GM19035 (cell line): ENCODE results near the gene SIX3.

Source experiments
- ATAC-seq: cut with Tn5 transposase; IDR thresholded peaks from one replicate; pipeline ENCODE4 v1.9.1; 2021; ENCODE audit not compliant: unreplicated experiment

Gene SIX3

DNA sequence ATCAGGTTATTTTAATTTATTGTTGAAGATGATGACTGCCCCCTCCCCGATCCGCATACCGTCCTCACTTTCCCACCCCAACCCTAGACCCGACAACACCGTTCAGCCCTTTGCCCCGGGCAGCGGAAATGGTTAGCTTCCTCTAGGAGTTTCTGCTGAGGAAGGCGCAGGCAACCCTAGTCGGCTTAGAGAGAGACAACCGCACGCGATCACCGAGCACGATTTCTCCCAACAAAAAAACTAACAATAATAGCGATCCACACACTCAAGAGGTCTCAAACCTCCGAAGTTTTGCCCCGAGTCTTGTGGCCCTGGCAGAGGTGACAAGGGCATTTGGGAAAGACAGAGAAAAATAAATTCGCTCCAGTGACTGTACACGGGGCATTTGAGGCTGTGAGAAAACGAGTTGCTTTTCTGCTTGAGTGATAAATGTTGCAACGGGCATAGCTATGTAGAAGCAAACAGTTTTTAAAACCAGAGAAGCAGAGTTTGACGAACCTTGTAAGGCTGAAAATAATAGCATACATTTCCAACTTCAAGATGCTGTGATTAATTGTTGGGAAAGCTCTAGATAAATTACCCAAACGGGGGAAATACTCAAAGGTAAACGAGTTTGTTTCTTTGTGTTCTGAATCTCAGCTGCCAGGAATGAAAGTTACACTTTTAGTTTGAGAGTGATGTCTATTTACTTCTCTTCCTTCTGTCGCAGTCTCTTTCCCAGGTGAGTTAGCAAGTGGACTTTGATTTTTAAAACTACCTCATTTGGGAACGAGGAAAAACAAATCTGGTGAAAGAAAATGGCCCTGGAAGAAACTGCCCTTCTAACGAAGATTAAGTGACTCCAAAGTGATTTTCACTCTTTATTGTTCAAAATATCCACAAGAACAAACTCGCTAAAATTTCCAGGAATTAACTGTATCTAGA lies 11.0 kb upstream of the SIX3 start:
- no peak for ATAC-seq

DNA sequence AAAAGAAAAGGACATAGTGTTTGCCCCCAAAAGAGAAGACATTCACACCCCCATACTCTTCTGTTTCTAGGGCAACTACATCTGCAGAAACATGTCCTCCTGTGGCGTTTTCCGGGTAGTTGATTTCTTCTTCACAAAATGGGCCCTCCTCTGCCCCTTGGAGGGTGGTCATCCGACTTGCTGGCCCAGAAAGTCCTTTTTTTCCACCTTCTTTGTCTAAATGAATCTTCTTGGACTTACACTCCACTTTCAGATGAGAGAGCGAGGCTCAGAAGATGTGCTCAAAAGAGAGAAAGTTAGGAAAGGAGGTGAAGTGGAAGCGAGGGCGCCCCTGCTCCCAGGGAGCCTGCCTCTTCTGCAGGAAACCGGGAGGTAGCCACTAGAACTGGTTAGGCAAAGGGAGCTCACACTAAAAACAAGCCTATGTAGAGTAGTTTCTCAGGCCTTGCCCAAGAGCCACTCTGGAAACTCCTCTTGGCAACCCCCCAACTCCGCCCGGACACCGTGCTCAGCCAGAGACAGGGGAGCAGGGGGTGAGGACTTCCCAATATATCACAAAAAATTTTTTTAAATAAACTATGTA lies 10.2 kb upstream of the SIX3 start:
- ATAC-seq: no peak

DNA sequence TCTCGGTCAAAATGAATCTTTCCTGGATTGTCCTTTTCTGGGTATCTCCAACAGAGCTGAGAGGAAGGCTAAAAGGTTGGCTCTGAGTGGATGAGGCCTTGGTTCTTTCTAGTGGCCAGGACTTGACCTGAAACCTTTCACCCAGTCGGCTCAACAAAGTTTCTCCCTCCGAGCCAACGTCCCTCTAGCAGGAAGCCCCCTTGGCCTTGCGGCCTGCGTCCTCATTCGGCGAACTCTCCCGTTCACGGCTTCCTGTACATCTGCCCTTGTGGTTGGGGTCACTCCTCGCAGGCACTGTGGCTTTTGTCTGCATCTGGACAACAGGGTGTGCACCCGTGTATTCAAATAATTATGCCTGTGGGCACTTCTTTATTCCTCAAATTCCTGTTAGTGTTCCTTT lies 9.4 kb upstream of the SIX3 start:
- no peak for ATAC-seq

DNA sequence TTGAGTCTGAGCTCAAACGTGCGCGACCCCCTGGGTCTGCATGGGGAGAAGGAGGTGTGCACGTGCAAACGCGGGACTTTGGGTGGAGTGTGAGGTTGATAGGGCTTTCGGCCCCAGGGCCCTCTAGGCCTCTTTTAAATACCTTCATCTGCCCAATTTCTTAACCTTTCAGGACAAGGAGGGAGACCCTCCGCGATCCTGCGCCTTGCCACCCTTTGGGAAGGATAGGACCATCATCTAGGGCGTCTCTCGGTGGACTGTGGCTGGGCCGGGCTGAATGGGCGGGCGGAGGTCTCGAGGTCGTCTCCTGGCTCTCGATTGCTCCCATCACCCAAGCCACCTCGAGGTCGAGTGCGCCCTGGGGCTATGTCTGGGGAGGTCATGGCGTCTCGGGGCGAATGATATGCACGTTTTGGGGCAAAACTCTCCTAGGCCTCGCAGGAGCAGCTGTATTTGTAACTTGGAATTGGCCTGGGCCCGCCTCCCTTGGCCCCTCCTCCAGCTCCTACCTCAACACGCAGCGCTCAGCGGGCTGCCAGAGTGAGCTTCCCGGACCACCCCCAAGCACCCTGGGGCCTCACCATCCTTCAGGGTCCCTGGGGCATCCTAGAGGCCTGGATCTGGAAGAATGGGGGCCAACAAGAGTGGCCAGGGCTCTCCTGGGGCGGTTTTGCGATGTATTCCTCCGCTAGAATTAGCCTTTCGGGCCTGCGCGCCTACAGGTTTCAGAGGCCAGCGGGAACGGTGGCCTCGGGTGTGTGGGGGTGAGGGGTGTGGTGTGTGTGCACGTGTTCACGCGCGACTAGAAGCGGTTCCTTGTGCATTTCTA lies 8.7 kb upstream of the SIX3 start:
- ATAC-seq: no peak

DNA sequence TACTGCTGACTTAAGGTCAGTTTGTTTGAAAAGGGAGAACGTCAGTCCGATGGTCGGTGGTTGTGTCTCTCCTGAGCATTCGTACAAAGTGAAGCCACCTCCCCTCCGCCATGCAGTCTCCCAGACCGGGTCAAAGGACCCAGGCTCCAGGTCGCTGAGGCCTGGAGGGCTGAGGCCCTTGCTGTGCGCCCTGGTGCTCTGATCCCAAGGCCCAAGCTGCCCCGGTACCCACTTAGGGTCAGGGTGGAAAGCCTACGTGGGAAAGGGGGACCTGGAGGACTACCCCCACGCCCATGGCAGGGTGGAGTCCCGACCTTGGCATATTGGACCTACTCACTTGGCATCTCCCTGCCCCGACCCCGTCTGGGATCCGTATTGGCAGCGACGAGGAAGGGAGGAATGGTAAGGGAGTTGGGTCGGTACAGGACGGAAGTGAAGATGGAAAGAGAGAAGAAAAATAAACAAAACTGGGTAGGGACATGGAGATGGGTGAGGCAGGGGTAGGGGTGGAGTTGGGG lies 8.0 kb upstream of the SIX3 start:
- no peak for ATAC-seq

DNA sequence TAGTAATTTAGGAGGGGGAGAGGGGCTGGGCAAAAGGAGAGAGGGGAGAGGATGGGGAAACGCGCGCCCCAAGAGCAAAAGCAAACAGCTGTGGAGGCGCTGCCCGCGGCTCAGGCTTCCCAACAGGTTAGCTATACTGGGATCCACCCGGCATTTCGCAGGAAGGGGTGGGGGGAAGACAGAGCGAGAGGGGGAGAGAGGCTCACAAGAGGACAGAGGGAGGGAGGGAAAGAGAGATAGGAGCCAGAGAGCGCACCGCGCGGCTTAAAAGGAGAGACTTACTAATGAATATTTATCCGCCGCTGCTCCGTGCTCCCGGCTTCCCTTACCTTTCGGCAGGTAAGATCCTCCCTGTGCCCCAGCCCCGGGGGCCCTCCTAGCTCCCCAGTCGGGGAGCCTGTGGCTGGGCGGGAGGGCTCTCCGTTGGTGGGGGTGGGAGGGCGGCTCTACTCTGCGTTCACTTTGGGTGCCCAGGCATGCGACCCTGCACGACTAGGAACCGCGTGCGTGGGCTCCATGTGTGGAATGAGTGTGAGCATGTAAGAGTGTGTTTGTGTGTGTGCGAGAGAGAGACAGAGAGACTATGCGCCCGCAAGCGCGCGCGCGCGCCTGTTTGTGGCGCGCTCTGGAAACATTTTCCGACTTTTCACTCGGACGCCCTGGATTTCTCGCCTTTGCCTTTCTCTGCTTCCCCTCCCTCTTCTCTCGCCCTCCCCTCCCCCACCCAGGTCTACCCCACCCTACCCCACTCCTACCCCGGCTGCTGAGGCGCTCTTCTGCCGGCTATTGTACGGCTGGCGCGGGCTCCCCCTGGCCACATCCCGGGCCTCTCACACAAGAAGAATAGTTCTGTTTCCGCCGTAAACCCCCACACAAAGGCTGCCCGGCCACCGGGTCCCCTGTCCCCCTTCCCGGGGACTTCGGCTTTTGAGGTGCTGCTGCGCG lies 7.2 kb upstream of the SIX3 start:
- ATAC-seq: no peak

DNA sequence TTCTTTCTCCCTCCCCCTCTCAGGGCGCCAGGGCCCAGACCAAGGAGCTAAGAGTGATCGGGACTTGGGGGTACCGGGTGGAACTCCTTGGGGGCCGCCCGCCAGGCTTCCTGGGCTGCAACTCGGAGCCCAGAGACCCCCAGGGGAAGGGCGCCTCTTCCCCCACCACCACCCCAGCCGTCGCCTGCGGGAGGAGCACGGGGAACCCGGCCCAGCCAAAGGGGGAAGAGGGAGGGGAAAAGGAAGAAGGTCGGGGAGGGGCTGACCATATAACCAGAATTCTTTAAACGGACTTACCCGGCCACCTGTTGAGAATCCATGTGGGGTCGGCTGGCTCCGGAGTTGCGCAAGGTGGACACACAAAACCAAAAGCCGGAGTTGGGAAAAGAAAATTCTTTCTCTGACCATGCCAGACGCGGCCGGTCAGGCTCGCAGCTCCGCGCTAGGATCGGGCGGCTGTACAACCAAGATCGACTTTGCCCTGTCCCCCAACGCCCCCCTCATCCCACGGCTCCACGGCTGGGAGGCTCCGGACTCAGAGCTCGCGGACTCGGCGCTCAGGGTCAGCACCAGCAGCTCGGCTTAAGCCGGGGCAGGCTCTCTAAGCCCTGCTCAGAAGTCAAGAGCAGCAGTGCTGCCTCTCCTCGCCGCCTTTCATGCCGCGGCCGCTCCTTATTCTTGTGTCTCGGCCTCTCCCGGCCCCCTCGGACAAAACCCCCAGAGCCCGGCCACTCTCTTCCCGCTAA lies 6.3 kb upstream of the SIX3 start:
- ATAC-seq: no peak

DNA sequence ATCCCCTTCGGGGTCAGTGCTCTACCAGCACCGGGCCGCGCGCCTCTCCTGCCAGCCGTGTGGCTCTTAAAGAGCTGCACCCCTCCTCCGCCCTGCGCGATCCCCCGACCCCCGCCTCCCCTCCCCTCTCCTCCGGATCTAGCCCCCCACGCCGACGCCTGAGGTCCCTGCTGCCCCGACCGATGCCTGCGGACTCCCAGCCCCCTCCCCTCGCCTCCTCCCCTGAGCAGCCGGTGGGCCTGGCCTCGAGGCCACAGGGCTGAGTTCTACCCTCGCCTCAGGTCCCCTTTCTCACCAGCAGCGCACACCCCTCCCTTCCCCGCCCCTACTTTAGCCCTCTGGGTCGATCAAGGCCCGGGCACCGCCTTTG lies 5.8 kb upstream of the SIX3 start:
- no peak for ATAC-seq

DNA sequence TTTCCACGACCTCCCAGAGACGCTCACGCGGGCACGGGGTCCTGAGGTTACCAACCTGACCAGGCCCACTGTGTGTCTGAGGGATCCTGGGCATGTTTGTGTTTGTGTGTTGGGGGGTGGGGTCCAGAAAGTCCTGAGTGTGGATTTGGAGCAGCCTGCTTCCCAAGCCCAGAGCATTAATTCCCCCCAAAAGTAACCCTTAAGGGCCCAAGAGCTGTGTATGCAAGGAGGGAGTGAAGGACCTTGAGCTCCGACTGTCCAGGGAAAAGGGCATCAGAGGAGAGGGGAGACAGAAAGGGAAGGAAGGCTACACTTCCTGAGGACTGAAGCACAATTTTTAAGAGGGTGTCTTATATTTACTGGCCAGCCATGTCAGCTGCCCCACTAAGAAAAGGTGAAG lies 5.2 kb upstream of the SIX3 start:
- ATAC-seq: no peak

DNA sequence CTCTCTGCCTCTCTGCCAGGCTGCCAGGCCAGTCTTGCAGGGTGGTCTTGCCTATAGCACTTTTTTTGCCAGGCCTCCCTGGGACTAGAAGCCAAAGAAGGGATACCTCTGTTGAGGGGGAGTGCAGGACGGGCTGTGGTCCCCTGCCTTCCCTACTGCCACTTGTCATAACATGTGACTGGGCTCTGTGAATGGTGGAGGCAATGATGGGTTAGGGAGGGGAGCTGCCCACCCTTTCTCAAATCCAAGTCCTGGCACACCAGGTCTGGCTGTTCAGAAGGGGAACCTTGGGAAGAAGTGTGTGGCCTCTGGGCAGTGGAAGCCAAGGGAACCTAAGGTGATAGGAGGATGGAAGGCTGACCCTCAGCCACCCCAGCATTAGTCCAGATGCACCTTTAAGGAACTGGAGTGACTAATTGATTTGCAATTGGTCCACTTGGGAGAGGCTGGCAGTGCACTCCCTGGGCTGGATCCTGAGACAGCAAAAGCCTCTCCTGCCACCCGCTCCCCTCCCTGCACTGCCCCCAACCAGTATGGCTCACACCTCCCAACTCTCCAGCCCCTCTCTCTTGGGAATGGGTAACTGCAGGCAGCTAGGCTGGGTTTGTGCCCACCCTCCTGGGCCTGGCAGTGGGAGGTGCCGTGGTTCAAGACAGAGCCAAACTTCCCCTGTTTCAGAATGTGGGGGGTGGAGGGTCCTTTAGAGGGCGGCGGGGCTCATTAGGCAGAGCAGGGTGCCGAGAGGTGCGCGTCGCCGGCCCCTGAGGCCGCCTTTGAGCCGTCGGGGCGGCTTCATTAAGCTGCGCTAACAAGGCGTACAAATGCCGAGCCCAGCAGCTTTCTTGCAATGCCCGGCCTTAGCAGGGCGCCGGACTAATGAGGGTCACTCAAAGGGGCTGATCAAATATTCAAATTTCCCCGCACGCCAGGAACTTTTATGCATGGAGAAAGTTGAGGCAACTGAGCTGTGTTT lies 4.5 kb upstream of the SIX3 start:
- no peak for ATAC-seq

DNA sequence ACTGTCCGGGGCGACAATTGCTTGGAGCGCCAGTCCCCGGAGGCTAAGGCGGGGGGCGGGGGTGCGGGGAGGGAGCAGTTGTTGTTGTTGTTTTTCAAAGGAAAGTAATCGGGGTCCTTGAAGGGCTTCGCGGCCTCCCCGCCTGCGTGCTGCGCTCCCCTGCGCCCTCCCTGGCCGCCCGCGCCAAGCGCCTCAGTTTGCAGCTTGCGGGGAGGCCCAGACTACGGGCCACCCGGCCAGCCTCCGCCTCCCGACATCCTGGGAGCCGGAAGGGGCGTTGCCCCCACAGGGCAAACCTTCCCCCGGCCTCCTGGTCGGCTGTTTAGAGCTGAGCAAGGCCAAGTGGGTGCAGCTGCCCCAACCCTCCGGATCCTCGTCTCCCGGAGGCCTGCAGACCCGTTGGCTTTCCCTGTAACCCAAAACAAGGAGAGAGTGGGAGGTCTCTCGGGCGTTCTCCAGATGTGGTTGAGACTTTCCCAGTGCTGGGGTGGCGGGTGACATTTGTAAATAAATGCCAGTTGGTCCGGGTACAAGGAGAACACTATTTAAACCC lies 3.7 kb upstream of the SIX3 start:
- no peak for ATAC-seq

DNA sequence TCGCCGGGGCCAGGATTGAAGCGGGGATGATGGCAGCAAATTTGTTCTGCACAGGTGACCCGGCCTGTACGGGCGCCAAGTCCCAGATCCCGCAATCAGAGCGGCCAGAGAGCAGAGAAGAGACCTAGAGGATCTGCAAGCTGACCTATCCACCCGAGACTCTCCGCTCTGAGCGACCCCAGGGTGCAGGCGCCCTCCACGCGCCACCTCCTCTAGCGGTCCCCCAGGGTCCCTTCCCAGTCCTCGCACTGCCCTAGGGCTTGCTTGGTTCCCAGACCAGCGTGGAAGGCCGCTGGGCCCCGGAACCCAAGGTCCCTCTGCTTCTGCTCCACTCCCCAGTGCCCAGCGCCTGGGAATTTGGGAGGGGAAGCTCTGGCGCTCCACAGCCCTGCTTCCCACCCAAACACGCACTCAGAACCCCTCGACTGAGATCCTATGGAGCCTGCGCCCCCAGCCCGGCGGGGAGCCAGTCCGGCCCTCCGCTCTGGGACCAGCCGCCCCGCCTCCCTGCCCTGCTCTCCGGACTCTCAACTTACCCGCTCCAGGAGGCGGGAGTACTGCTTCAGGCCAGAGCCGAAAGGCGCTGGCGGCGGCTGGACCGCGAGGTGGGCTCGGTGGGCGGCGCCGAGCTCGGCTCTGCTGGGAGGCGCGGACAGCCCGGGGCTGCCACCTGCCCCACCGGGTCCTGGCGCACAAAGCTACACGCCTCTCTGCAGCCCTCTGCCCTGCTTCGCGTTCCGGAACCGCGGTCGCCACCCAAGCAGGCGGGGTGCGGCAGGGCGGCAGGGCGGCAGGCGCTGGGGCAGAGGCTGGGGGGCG lies 3.0 kb upstream of the SIX3 start:
- no peak for ATAC-seq

DNA sequence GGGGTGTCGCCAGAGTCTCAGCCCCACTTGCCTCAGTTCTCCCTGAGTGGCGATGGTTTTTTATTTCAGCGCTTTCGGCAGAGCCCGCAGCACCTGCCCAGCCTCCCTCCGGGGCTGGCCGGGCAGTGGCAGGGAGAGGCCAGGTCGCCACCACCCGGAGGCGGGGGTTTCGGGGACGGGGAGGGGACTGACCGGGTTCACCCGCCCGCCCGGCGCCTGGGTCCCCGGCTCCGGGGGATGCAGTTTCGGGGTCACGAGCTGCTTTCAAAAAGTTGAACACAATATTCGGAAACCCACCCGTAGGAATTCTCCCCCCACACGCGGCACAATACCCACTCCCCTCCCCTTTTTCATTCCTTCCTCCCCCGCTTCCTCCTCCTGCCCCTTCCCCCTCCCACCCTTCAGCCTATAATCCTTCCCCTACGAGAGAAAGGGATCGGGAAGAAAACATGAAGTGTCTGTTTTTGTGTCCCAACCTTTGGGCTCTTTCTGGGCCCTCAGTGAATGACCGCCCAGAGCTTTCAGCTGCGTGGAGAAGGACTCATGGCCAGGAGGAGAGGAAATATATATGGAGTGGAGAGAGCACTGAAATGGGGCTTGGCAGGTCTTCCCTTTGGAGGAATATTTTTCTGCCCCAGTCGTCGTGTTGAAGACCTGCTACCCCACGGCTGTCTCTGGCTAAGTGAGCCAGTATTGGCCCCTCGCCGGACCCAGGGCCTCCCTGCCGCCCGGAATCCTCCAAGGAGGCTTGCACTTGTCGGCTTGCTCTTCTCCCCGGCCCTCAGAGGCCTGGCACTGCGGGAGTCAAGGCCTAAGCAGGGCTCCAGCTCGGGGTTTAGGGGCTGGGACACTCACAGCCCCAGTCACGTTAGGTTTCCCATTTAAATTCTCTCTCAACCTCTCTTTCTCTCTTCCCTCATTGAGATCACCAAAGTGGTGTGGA lies 2.1 kb upstream of the SIX3 start:
- no peak for ATAC-seq

DNA sequence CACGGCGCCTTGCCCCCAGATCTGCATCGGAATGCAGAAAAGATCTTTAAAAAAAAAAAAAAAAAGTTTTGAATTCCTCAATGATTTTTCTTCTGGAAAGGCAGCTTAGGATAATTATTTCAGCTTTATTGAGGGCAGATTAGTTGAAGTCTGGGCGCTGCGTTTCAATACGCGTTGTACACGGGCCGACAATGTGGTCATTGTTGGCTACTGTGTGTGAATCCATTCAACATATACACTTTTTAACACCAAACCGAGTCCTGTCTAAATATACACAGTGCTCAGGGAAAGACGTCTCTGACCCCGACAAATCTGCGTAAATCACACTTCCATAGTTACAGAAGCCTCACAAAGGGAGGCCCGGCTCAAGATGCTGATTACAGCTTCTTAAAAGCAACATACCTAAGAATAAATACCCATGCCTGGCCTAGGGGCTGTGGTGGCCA lies 1.4 kb upstream of the SIX3 start:
- ATAC-seq: no peak

DNA sequence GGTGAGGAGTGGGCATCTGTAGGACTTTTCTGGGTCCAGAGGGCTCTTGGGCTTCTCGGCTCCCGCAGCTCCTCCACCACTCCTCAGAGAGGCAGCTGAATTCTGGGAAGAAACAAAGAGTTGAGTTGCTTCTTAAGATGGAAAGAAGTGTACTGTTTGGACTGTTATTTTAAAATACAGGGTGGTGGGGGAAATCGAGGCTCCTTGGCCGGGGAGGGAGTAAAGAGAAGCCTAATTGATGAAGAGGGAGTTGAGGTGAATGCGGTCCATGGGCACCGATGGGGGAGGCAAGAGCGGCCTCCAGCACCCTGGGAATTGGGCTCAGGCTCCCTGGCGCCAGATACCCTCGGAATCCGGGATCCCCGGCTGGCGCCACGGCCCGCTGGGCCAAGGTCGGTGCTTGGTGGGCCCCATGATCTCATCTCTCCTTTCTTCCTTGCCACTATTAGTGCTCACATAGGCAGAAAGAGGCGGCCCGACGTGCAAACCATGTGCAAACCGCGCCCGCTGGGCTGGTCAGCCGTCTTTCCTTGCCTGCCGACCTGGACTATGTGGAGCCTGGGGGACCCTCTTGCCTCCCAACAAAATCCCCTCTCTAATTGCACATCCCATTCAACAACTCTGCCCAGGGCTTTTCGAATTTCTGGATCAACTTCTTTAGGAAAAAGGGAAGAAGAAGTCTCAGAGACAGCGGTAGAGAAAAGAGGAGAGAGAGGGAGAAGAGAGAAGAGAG lies 604 bp upstream of the SIX3 start:
- ATAC-seq: no peak
